ENCODE data around the gene TM6SF1. TPM values are rescaled to one million over a fixed set of nuclear protein-coding genes. Genes with fewer than 3 reads are reported as not detected.
"Not testable (repeated sequence)": the region's sequence is repeated elsewhere in the genome, so short reads cannot be mapped to it uniquely, and the experiment has no call there.

The TM6SF1 gene
- total RNA-seq, 1 donor from 2014 or later: 35.1 TPM

GRCh38 chr15:83115831-83116565, 8.6 kb downstream of the TM6SF1 start:
- DNase-seq (ENCODE audit: low read depth, low spot score): no peak

- no peak for DNase-seq (ENCODE audit: low read depth, low spot score)
Observed at GRCh38 chr15:83118291-83118827, 10.9 kb downstream of the TM6SF1 start.

GRCh38 chr15:83118968-83119367, 11.5 kb downstream of the TM6SF1 start:
- DNase-seq (ENCODE audit: low read depth, low spot score): no peak

DNA sequence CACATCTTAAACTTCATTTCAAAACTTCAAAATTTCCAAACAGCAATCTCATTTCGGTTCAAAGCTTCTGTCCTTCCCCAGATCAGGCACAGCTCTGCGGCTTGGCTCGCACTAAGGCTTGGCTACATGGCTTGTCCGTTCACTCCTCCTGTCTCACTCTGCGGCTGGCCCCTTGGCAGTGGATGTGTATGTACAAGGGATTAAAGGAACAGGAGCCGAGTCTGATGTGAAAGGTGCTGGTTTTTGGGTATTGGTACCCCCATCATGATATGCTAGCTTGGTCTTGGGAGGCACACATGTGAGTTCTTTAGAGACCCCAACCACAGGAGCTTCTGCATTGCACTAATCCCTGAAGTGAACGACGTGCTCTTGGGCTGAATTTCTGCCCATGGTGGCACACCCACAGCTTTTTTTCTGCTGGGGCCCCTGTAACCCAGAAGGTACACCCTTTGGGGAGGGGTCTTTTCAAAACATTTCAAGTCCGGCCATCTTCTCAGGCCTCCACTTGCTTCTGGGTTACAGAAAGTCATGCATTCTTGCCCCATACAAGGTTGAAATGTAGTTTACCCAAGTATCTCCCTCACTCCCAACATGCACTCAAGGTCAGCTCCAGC, 12.6 kb downstream of the TM6SF1 start:
- no peak for DNase-seq (ENCODE audit: low read depth, low spot score)

DNA sequence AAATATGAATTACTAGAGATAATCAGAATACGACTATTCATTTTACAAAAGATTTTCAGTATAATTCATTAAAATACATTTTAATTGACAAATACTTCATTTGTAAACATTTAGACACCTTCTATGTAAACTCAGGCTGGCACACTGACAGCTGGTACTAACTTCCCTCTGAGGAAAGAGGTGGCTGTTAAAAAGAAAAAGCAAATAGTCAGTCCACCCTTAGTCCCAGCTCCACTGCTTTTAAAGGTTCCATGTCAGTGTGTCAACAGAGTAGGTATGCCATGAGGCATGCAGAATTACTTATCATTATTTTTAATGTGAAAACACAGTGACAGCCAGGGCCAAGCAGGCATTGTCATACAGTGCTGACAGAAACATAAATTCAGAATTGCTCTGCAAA, 16.1 kb downstream of the TM6SF1 start:
- DNase-seq (ENCODE audit: low read depth, low spot score): no peak

GRCh38 chr15:83127547-83128150, 20.2 kb downstream of the TM6SF1 start:
- no peak for DNase-seq (ENCODE audit: low read depth, low spot score)

GRCh38 chr15:83129791-83130190, 22.3 kb downstream of the TM6SF1 start:
- no peak for DNase-seq (ENCODE audit: low read depth, low spot score)

DNA sequence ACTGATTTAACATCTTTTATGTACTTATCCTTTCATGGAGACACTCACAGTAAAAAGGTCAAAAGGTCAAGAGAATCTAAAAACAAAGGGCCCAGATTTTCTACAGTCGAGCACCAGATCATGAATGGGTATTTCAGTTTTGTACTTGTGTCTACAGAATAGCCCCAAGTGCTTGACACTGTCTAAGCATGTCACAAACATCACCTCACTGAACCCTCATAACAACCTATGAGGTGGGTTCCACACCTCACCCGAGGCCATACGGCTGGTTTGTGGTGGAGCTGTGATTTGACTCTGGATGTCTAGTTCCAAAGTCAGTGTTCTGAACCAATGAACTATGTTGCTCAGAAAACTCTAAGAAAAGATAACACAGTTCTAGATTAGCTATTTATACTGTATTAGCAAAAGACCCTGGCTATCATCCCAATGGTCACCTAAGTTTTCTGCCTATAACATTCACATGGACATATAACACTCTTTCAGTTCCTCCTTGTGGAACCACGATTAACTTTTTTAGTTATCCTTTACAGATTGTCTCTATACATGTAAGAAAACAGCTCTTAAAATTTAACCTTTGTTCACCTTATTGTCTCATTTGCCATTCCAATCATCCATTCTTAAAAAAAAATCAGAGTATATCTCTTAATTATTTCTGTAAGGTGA, 25.5 kb downstream of the TM6SF1 start:
- no peak for DNase-seq (ENCODE audit: low read depth, low spot score)

GRCh38 chr15:83142151-83142550, 34.7 kb downstream of the TM6SF1 start:
- DNase-seq (ENCODE audit: low read depth, low spot score): not testable (repeated sequence)

DNA sequence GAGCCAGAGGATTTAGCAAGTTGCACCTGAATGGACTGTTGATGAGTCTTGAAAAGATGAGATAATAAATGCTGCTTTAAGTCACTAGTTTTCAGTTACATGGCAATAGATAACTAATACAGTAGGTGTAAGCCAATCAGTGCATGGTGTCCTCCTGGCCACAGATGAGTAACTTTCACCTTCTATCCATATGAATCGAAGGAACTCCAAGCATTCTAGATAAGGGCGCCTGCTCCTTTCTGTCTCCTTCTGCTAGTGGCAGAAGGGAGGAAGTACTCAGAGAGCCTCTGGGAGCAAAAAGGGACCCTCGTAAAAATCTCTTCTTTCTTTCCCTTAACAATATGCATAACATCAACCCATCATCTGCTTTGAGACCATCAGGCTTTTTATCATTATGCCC, 37.3 kb downstream of the TM6SF1 start:
- DNase-seq (ENCODE audit: low read depth, low spot score): no peak

DNA sequence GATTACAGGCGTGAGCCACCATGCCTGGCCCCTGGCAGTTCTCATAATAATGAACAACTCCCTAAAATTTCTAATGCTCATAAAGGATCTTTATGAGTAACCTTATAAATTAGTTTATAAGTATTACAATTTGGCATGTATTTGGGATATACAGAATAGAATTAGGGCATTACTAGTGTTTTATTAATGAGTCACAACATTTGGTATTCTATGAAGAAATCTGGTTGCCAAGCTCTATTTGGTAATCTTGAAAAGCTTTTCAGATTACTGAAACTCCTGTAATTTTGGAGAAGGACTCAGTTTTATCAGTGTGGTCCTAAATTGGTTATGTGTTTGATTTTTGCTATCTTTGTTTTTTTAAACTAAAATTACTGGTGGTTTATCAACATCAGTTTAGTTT, 45.8 kb downstream of the TM6SF1 start:
- no peak for DNase-seq (ENCODE audit: low read depth, low spot score)

- no peak for DNase-seq (ENCODE audit: low read depth, low spot score)
Observed at GRCh38 chr15:83155942-83156341, 48.5 kb downstream of the TM6SF1 start.

- no peak for DNase-seq (ENCODE audit: low read depth, low spot score)
Observed at GRCh38 chr15:83158393-83158792, 50.9 kb downstream of the TM6SF1 start.

- no peak for DNase-seq (ENCODE audit: low read depth, low spot score)
Observed at GRCh38 chr15:83160741-83161140, 53.3 kb downstream of the TM6SF1 start.

DNA sequence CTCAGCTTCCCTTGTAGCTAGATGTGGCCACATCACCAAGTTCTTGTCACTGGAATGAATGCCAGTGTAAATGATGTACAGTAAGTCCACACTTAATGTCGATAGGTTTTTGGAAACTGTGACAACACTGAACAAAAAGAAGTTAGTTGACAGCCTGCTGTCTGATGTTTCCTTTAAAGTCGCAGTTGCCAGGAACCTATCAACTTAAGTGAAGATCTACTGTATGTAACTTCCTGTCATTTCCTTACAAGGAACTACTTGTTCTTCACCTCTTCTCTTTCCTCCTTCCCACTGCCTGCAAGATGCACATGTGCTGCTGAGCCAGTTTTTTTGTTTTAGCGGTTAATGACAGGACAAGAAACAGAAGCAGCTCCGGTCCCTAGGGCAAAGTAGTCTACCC, 55.6 kb downstream of the TM6SF1 start:
- DNase-seq (ENCODE audit: low read depth, low spot score): no peak

- DNase-seq (ENCODE audit: low read depth, low spot score): peak; percentile 39
Observed at GRCh38 chr15:83164111-83164770, 56.8 kb downstream of the TM6SF1 start.

DNA sequence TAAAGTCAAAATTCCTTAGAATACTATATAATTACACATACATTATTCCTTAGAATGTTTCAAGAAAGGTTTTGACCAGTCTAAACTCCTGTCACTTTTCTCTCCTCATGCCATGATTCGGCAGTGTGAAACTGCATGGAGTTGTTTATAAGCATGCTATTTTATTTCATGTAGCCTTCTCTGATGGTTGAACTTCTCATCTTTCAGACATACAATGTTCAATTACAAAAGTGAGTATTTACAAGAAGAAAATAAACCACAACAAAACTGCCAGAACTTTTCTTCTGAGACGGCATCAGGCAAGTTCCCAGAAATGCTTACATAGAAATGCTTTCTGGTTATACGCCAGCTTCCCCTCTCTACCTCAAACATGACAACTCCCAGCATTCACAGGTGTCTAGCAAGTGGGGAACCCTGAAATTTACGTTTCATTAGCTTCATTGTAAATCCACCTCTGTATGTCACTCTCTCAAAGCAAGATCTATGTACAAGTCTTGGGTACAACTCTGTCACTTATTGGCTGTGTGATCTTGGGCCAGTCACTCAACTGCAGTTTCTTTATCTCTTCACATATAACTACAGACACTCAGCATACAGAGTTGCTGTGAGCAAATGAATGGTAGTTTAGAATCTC, 57.4 kb downstream of the TM6SF1 start:
- no peak for DNase-seq (ENCODE audit: low read depth, low spot score)

GRCh38 chr15:83166218-83166617, 58.8 kb downstream of the TM6SF1 start:
- no peak for DNase-seq (ENCODE audit: low read depth, low spot score)

DNA sequence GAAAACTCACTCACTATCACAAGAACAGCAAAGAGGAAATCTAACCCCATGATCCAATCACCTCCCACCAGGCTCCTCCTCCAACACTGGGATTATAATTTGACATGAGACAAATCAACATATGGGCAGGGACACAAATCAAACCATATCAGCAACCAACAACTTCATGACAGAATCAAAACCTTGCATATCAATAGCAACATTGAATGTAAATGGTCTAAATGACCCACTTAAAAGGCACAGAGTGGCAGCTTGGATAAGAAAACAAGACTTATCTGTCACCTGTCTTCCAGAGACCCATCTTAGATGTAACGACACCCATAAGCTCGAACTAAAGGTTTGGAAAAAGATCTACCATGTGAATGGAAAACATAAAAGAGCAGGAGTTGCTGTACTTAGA, 59.4 kb downstream of the TM6SF1 start:
- no peak for DNase-seq (ENCODE audit: low read depth, low spot score)

DNA sequence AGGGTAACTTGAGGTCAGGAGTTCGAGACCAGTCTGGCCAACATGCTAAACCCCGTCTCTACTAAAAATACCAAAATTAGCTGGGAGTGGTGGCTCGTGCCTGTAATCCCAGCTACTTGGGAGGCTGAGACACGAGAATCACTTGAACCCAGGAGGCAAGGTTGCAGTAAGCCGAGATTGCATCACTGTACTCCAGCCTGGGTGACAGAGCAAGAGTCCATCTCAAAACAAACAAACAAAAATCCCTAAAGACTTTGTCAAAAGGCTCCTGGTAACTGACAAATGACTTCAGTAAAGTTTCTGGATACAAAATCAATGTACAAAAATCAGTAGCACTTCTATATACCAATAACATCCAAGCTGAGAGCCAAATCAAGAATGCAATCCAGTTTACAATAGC, 62.1 kb downstream of the TM6SF1 start:
- not testable (repeated sequence) for DNase-seq (ENCODE audit: low read depth, low spot score)
